ENCODE measurements around the gene GLO1. TPM values are rescaled to one million over a fixed set of nuclear protein-coding genes. Genes with fewer than 3 reads are reported as not detected.

GLO1 gene
- total and polyA plus RNA-seq, 2 donors (not counting 3 experiments of a cell fraction or from before 2014, with no cell fraction given) = 70.3 to 120 TPM

- Histone ChIP-seq H3K4me1 (ENCODE audit: control insufficient read depth, extremely low read depth, insufficient read depth, low read length) (no peaks in the 10 kb centered on the region), H3K9ac (replicated peaks; ENCODE audit: extremely low read depth, insufficient read depth, low read length) (no peak overlapping the region), H3K4me2 (ENCODE audit: insufficient read depth, low read length) (no peak overlapping the region), H3K27me3 (ENCODE audit: control insufficient read depth in 2 of 2, insufficient read depth in 2 of 2, low read length in 2 of 2) (no peaks in the 10 kb centered on the region), H3K9me1 (replicated peaks; ENCODE audit: control insufficient read depth, extremely low read depth, insufficient read depth, low read length) (peaks cover 2% of the 10 kb centered on the region), H2AFZ (ENCODE audit: low read depth, low read length) (no peak overlapping the region), H3K79me2 (ENCODE audit: control insufficient read depth, insufficient read depth, low read length) (no peaks in the 10 kb centered on the region), H3K4me3 (replicated peaks in 1 of 3; ENCODE audit: insufficient read depth in 1 of 3, low read depth in 1 of 3, low read length in 3 of 3) (no peak overlapping the region), H4K20me1 (replicated peaks; ENCODE audit: control insufficient read depth, extremely low read depth, insufficient read depth, low read length) (no peaks in the 10 kb centered on the region), H3K36me3 (ENCODE audit: control insufficient read depth in 2 of 2, extremely low read depth in 1 of 2, insufficient read depth in 2 of 2, low read length in 2 of 2) (no peaks in the 10 kb centered on the region), H3K27ac (ENCODE audit: insufficient read depth, low read depth, low read length) (no peak overlapping the region), H3K9me3 (replicated peaks; ENCODE audit: control insufficient read depth, insufficient read depth, low read length) (no peaks in the 10 kb centered on the region)
- BruUV-seq (replicated peaks) = no TSS peak
- POLR2A ChIA-PET = no interaction called here
- CTCF ChIA-PET = interaction anchor here (0.9 kb wide), 1 partner anchor 10 kb away, joined by 3 read pairs; no protein-coding TSS in a partner anchor
- no peak for TF ChIP-seq FOS (IDR thresholded peaks at IDR 0.05; ENCODE audit: borderline replicate concordance, insufficient read depth, low read length)
- TF ChIP-seq CTCF (IDR thresholded peaks at IDR 0.05; ENCODE audit: extremely low read depth in 1 of 2, insufficient read depth in 1 of 2, low read depth in 1 of 2, low read length in 2 of 2) = no peak
- TF ChIP-seq POLR2A (IDR thresholded peaks at IDR 0.05; ENCODE audit: low read depth, low read length) = no peak
- no peak for TF ChIP-seq EZH2 (IDR thresholded peaks at IDR 0.05; ENCODE audit: borderline replicate concordance, low read depth, low read length, severe bottlenecking)
- no peak for TF ChIP-seq MYC (IDR thresholded peaks at IDR 0.05; ENCODE audit: low read depth, low read length)
- dilution Hi-C loops (cut with MboI; ENCODE audit: extremely low pct_ligation_motif_present, low sequenced_read_pairs) = no loop called here
- FAIRE-seq (no peak), DNase-seq (ENCODE audit: low read depth, low spot score) (no peak)
- intact Hi-C loops (cut with micrococcal nuclease) = no loop called here
These were observed 52.7 kb downstream of the GLO1 start for GRCh38 chr6:38650207-38650752.

GRCh38 chr6:38649744-38650143, 53.2 kb downstream of the GLO1 start:
- H3K9me1 ChIP-seq (replicated peaks; ENCODE audit: control insufficient read depth, extremely low read depth, insufficient read depth, low read length) = peaks cover 2% of the 10 kb centered on the region
- DNase-seq (ENCODE audit: low read depth, low spot score) (no peak), FAIRE-seq (no peak)
- no peak overlapping the region for H3K4me3 ChIP-seq (replicated peaks in 1 of 3; ENCODE audit: insufficient read depth in 1 of 3, low read depth in 1 of 3, low read length in 3 of 3)
- H3K36me3 ChIP-seq (ENCODE audit: control insufficient read depth in 2 of 2, extremely low read depth in 1 of 2, insufficient read depth in 2 of 2, low read length in 2 of 2) = no peaks in the 10 kb centered on the region
- dilution Hi-C loops (cut with MboI; ENCODE audit: extremely low pct_ligation_motif_present, low sequenced_read_pairs) (no loop called here), intact Hi-C loops (cut with micrococcal nuclease) (no loop called here)
- CTCF ChIA-PET = no interaction called here
- POLR2A ChIA-PET = no interaction called here
- H3K79me2 ChIP-seq (ENCODE audit: control insufficient read depth, insufficient read depth, low read length) = no peaks in the 10 kb centered on the region
- no peak for TF ChIP-seq EZH2 (IDR thresholded peaks at IDR 0.05; ENCODE audit: borderline replicate concordance, low read depth, low read length, severe bottlenecking)
- no peak for TF ChIP-seq CTCF (IDR thresholded peaks at IDR 0.05; ENCODE audit: extremely low read depth in 1 of 2, insufficient read depth in 1 of 2, low read depth in 1 of 2, low read length in 2 of 2)
- TF ChIP-seq GATA2 (IDR thresholded peaks at IDR 0.05; ENCODE audit: insufficient read depth, insufficient read length, low read depth, low read length) = no peak
- TF ChIP-seq POLR2A (IDR thresholded peaks at IDR 0.05; ENCODE audit: low read depth, low read length) = no peak
- no peak for TF ChIP-seq JUN (IDR thresholded peaks at IDR 0.05; ENCODE audit: borderline replicate concordance, insufficient read depth, insufficient read length, low read depth)
- TF ChIP-seq POLR2AphosphoS5 (IDR thresholded peaks at IDR 0.05; ENCODE audit: insufficient read depth, low read depth, low read length) = no peak
- TF ChIP-seq MYC (IDR thresholded peaks at IDR 0.05; ENCODE audit: low read depth, low read length) = no peak
- TF ChIP-seq FOS (IDR thresholded peaks at IDR 0.05; ENCODE audit: borderline replicate concordance, insufficient read depth, low read length) = no peak
- TF ChIP-seq MAX (IDR thresholded peaks at IDR 0.05; ENCODE audit: insufficient read depth, insufficient read length) = no peak
- H2AFZ ChIP-seq (ENCODE audit: low read depth, low read length) = no peak overlapping the region
- no TSS peak for BruUV-seq (replicated peaks)
- H4K20me1 ChIP-seq (replicated peaks; ENCODE audit: control insufficient read depth, extremely low read depth, insufficient read depth, low read length) = no peaks in the 10 kb centered on the region
- no peak overlapping the region for H3K9ac ChIP-seq (replicated peaks; ENCODE audit: extremely low read depth, insufficient read depth, low read length)
- no peaks in the 10 kb centered on the region for H3K9me3 ChIP-seq (replicated peaks; ENCODE audit: control insufficient read depth, insufficient read depth, low read length)
- no peak overlapping the region for H3K27ac ChIP-seq (ENCODE audit: insufficient read depth, low read depth, low read length)
- no peaks in the 10 kb centered on the region for H3K4me1 ChIP-seq (ENCODE audit: control insufficient read depth, extremely low read depth, insufficient read depth, low read length)
- H3K4me2 ChIP-seq (ENCODE audit: insufficient read depth, low read length) = no peak overlapping the region
- no peaks in the 10 kb centered on the region for H3K27me3 ChIP-seq (ENCODE audit: control insufficient read depth in 2 of 2, insufficient read depth in 2 of 2, low read length in 2 of 2)
